NB4 (cell line): Measurements from ENCODE around the gene WDR12.

Source experiments
- DNase-seq: peaks from one replicate; pipeline ENCODE4 v3.0.0; 2010; ENCODE audit warnings: low read depth
- H3K4me3 ChIP-seq: one replicate; pipeline ENCODE4 v1.5.1; 2011; ENCODE audit warnings: mild to moderate bottlenecking, low read depth, low read length, moderate library complexity
- MYC ChIP-seq: IDR thresholded peaks from 2 replicates; pipeline ENCODE4 v1.6.1; 2011; ENCODE audit warnings: low read depth, low read length
- POLR2A ChIP-seq: IDR thresholded peaks from 2 replicates; pipeline ENCODE4 v1.6.1; 2011; ENCODE audit warnings: mild to moderate bottlenecking; ENCODE audit not compliant: insufficient read length; ENCODE audit errors: extremely low read depth
- TF ChIP-seq, protein P1 (sequence below): IDR thresholded peaks from 2 replicates; pipeline ENCODE4 v1.6.1; 2011; ENCODE audit warnings: low read depth, low read length
- TF ChIP-seq, protein P2 (sequence below): IDR thresholded peaks from one replicate; pipeline ENCODE4 v1.5.1; 2012; ENCODE audit warnings: low read depth, low read length

The WDR12 gene

DNA sequence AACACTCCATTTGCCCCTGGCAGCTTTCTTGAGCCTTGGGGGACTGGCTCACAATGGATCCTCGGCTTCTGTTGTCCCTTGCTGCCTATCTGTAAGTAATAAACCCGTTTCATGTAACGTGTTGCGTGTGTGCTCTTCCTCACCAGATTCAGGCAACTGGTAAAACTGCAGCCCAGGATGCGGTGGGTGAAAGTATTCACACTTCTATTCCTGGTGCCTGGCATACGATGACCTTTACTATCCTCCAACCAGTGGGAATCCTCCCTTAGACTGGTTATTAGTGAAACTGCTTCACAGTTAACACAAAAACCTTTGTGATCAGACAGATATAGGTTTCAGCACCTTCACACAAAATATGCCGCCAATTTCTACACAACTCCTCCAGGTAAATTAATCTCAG lies 26.3 kb downstream of the WDR12 start:
- DNase-seq: no peak

DNA sequence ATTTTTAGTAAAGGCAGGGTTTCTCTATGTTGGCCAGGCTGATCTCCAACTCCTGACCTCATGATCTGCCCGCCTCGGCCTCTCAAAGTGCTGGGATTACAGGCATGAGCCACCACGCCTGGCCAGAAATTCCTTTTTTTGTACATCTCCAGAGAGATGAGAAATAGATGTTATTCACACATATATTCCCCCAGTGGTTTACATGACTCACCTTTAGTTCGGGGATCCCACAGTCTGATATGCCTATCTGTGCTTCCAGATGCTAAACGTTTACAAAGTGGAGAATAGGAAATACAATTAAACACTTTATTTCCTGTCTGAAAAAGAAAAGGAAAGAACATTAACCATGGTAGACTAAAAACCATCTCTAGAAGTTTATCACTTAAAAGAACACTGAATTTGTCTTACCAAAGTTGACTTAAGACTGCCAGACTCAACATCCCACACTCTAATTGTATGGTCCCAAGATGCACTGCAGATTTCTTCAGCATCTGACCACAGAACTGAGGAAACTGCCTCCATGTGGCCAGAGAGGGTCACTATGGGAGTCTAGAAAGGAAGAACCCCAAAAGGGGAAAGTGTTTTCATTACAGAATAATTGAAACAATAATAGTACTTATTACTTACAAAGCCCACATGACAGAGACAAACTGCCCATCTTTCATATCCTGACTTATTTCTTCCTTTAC lies 27.3 kb downstream of the WDR12 start:
- DNase-seq: peak; percentile 25
- TF ChIP-seq, protein P1, sequence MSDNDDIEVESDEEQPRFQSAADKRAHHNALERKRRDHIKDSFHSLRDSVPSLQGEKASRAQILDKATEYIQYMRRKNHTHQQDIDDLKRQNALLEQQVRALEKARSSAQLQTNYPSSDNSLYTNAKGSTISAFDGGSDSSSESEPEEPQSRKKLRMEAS: no peak
- no peak for TF ChIP-seq MYC
- TF ChIP-seq, protein P2, sequence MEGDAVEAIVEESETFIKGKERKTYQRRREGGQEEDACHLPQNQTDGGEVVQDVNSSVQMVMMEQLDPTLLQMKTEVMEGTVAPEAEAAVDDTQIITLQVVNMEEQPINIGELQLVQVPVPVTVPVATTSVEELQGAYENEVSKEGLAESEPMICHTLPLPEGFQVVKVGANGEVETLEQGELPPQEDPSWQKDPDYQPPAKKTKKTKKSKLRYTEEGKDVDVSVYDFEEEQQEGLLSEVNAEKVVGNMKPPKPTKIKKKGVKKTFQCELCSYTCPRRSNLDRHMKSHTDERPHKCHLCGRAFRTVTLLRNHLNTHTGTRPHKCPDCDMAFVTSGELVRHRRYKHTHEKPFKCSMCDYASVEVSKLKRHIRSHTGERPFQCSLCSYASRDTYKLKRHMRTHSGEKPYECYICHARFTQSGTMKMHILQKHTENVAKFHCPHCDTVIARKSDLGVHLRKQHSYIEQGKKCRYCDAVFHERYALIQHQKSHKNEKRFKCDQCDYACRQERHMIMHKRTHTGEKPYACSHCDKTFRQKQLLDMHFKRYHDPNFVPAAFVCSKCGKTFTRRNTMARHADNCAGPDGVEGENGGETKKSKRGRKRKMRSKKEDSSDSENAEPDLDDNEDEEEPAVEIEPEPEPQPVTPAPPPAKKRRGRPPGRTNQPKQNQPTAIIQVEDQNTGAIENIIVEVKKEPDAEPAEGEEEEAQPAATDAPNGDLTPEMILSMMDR: no peak
- TF ChIP-seq POLR2A: no peak
- H3K4me3 ChIP-seq: no peak overlapping the region

More for the DNA sequence above, 26.3 kb downstream of the WDR12 start:
- TF ChIP-seq, protein P2: no peak
- no peak for TF ChIP-seq MYC
- no peak for TF ChIP-seq POLR2A
- TF ChIP-seq, protein P1: no peak
- no peak overlapping the region for H3K4me3 ChIP-seq

DNA sequence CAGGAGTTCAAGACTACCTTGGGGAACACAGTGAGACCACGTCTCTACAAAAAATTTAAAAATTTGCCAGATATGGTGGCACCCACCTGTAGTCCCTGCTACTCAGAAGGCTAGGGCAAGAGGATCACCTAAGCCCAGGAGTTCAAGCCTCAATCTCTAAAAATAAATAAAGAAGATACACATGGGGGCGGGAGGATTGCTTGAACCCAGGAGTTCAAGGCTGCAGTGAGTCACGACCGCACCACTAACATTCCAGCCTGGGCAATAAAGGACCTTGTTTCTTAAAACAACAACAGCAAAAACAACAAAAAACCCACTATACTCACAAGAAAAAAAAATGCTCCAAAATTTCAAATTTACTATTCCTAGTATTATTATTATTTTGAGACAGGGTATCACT lies 29.9 kb downstream of the WDR12 start:
- no peak for TF ChIP-seq MYC
- TF ChIP-seq POLR2A: no peak
- TF ChIP-seq, protein P2: no peak
- TF ChIP-seq, protein P1: no peak

DNA sequence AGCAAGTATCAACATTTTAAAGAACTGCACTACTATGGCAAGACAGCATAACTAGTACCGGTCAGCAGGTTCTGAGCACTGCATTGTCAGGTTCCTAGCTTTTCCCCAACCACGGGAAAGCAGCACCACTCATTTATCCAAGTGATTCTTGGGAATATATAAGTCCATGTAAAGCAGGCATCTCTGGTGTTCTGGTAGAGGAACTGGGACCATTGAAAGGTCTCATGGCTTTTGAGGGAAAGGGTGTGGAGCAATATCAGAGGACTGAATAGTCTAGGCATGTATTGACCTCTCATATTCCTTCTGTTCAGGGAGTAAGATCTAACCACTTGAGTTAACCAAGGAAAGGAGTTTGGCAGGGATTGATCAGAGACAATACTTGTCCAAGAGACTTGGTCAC lies 33.8 kb downstream of the WDR12 start:
- H3K4me3 ChIP-seq: no peak overlapping the region
- TF ChIP-seq, protein P1: no peak
- no peak for TF ChIP-seq MYC
- no peak for DNase-seq

More for the DNA sequence above, 29.9 kb downstream of the WDR12 start:
- no peak for DNase-seq
- H3K4me3 ChIP-seq: no peak overlapping the region

DNA sequence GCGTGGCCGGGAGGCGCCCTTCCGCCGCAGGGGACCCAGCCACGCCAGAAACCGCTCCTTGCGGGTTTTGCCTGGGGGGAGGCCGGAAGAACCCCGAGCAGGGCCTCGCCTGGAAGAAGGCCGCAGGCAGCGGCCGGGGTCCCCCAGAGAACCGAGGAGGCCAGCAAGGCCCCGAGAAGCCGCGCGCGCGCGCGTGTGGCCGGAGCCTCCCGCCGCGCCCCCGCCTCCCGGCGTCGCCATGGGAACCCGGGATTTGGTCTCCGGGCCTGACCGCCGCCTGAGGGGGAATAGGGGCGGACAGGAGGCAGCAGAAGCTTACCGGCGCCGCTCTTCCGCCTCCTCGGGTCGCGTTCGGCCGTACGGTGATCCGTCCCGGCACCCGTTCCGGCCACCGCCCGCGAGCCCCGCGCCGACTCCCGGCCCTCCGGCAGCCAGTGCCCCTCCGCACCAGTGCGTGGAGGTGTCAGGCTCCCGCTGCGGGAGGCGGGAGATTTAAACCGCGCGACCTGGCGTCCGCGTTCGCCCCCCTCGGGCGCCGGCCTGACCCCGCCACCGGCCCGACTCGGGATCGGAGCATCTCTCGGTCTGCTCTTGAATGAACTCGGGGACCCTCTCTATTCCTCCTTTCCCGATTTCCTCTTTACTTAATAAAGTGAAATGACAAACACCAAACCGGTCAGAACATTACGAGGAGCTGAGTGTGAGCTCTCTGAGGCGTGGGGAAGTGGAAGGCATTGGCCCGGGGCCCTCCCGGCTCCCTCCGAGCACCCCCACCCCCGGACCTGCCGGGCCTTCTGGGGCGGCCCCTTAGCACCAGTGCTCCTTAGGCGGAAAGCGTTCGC lies 40.0 kb downstream of the WDR12 start, which contains the start of gene ICA1L:
ICA1L (minus strand) TSS at position 467 of the 842 bp plus-strand sequence. CDS start 42,757 bp downstream, outside the sequence.
- DNase-seq: peak; percentile 88
- H3K4me3 ChIP-seq: peak within 1 kb of the TSS; percentile 87
- TF ChIP-seq, protein P2: no peak
- TF ChIP-seq, protein P1: peak; percentile 41; the same call in 1 of the 2 replicates
- peak; percentile 33 for TF ChIP-seq POLR2A
- peak; percentile 55; the same call in 1 of the 2 replicates for TF ChIP-seq MYC
